GM18502 (cell line): Measurements from ENCODE around the gene SETBP1.

Source experiments
- ATAC-seq: cut with Tn5 transposase; IDR thresholded peaks from one replicate; pipeline ENCODE4 v1.9.1; 2021; ENCODE audit warnings: mild to moderate bottlenecking; ENCODE audit not compliant: unreplicated experiment, poor library complexity

The SETBP1 gene

DNA sequence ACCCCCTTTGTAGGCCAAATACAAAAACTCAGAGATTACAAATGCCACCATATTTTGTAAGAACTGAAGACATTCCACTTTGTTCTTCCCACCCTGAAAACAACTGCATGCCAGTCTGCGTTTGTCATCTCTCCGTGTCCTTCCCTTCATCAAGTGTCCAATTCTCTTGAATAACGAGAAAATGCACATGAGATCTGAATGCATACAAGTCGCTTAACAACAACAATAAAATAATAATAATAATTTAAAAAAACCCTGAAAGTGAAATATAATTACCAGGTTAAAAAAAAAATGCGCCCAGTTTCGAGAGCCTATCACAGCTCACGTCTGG, 2.0 kb upstream of the SETBP1 start:
- ATAC-seq, result no peak

DNA sequence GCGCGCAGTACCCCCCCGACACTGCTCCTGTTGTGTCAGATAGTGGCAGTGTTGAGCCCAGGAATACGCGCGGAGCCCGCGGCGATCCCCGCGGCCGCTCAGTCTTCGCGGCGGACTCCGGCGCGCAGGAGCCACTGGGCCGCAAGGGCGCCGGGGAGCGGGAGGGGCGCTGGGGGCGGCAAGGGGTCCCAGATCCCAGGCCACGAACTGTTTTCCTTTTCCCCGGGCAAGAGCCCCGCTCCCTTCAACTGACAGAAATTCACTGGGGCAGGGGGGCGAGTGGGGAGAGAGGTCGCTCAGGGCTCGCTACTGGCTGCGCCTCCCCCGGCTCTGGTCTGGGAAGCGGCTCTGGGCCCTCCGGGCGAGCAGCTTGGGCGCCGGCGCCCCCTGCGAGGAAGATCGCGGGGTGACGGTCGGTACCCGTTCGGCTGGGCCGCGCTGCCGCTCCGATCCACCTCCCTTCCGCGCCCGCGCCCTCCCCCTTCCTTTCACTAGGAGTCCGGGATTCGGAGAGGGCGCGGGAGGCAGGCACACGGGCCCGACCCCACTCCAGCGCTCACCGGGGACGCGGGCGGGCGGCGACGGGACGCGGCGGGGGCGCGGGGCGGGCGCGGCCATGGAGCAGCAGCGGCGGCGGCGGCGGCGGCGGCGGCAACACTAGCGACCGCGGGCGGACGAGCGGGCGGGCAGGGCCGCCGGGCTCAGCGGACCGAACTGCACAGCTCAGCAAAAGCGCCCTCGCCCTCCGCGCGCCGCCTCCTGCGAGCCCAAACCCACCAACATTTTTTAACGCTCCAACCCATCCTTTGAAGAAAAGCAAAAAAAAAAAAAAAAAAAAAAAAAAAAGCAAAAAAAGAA, 1.4 kb upstream of the SETBP1 start:
- ATAC-seq, result peak; percentile 88

DNA sequence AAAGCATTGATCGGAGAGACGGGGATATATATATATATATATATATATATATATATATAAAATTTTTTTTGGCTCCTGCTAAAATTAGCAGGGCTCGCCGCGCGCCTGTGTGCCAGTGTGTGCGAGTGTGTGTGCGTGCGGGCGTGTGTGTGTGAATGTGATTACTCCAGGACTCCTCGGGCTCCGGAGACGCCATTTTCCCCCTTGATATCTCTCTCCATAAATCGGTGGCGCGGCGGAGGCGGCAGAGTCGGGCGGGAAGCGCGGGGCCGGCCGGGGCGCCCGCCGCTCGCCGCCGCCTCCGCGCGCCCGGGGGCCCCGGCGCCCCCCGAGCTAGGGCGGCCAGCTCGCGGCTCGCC, 795 bp upstream of the SETBP1 start:
- peak; percentile 14 for ATAC-seq

DNA sequence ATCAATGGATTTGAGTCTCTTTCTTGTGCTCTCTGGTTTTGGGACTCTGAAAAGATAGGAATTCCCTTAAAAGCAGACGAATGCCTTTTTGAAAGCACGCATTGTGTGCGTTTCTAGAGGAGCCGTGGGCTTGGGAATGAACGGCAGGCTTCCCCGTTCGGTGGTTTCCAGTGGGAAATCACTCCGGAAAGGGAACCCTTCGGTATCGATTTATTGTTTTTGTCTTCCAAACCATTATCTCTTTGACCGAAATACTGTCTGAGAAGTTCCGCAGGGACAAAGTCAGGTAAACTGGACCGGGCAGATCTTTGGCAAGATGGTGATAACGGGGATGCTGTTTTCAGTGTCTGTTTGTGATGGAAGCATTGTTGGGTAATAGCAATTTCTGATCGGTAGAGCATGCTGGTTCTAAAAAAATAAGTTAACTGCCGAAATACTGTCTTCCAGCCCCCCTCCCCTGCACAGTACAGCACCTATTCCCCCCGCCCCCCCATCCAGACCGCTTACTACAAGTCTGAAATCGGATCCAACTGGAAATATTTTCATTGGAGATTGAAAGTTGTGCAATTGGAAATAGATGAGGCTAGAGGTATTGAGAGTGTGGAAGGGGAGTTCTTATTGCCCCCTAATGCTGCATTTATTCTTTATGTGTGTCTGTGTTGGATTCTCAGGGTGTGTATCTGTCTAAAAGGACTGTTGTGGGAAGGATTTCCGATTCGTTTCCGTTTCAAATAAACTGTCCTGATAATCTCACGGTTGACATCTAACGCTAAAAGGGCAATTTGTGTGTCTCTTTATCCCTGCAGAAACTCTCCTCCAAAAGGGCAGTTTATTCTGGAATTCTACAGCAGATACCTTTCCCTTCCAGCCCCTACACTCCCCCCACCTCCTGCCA, 635 bp downstream of the SETBP1 start:
- no peak for ATAC-seq

DNA sequence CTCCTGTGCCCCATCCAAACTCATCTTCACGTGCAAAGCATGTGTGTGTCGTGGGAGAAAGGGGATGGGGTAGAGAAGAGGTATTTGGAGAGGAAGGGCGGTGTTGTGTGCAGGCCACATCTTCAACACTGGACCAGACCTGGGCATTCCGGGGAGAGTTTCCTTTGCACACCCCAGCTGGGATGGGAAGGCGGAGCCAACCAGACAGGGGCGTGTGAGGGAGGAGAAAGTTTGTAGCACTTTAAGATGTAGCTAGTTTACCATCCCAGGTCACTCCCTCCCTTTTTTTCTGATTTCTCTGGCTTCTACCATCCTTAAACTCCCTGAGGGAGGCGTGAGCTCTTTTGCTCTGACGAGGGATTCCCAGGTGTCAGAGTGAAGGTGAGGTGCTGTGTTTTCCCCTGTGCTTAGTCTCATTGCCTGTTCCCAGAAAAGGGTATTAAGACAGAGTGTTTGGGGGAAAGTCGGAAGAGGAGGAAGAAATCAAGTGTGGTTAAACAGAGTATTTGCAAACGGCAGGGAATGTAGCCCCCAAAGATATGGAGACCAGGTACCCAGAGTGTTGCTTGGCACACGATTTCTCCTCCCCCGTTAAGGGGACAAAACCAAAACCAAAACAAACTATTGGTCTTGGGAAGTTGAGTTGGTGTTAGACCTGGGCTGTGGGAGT, 1.6 kb downstream of the SETBP1 start:
- ATAC-seq, result no peak

DNA sequence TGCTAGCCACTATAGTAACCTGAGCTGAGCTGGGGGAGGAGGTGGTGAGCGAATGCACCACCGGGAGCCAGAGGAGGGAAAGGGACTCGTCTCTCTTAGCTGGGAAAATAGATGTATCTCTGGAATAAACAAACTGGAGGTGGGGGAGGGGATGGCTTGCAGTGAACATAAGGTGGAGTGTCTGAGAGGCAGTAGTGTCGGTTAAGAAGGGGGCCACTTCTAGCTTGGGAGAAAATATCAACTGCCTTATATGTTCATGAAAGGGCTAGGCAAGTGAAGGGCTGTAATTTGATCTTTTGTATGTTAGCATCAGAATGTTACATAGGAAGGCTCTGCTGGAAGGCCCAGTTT, 2.2 kb downstream of the SETBP1 start:
- no peak for ATAC-seq

DNA sequence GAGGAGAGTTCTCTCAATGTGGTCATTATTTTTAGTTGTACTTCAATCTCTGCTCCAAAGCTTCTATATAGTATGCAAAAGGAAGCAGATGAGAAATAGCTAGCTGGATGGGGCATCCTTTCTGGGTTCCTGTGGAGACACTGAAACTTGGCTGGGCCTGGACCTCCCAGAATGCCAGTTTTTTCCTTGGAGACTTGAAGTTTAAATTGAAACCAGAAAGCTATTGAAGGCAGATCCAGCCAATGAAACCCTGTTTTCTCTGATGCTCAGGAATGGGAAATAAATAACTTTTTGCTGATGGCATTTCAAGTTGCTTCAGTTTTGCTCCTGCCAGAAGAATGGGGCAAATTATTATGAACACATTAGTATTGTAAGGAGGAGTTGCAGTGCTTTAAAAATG, 2.9 kb downstream of the SETBP1 start:
- ATAC-seq, result no peak

DNA sequence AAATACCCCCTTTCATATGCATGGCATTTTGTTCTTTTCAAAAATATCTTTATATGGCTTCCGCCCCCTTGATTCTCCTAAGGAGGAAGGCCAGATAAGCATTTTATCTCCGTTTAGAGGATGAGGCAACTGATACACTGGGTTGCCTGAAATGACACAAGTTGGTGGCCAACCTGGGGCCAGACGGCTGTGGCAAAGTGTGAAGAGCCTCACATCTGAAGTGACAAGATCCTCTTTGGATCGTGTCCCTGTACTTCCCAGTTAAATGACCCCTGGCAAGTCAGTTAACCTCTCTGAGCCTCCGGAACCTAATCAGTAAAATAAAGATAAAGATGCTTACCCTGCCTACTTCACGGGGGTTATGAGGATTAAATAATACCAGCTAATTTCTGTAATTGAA, 4.6 kb downstream of the SETBP1 start:
- no peak for ATAC-seq

DNA sequence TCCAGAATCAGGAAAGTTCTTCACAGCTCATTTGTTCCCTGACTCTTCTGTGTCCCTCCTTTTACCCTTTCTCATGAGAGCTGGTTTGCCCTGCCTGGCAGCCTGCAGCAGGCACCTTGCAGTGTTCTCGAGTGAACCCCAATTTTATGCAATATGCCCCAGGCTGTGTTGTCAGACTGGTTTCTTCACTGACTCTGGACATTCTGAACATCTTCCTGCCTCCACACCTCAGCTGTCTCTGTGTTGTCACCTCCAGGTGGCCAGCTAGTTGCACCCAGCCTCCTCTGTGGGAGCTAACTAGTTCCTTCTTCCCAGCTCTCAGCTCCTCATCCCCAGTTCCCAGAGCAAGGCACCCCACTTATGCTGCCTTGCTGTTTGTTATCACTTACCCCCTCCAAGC, 5.5 kb downstream of the SETBP1 start:
- no peak for ATAC-seq

DNA sequence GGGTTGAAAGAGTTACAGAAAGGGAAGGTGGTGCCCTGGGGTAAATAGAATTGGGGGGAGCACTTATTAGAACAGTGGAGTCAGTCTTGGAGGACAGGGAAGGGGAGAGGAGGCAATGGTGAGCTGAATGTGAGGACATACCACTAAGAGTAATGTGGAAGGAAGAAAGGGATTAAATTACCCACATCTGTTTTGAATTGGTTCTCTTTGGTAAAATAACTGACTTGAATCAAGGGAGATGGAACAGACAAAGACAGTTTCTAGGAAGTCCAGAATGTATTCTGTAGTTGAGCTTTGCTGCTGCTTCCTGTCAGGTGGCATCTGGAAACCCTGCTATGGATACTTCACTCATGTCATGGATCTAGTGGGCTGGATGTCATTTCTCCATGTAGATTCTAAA, 6.7 kb downstream of the SETBP1 start:
- ATAC-seq, result no peak

DNA sequence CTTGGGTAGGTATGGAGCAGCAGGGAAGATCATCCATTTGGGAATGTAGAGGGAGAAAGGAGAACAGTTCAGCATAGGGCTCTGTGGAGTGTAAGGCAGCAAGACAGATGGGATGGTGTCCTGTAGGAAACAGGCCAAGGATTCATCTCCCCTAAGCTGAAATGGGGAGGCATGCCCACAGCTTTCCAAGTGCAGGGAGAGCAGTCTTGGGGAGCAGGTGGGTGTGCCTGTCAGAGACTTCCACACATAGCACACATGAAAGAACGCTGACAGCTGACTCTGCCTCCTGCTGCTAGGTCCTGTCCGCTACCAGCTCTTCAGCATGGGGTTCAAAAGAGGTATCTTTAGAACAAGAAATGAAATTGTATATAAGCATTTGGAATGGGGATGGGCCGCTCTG, 9.0 kb downstream of the SETBP1 start:
- no peak for ATAC-seq

DNA sequence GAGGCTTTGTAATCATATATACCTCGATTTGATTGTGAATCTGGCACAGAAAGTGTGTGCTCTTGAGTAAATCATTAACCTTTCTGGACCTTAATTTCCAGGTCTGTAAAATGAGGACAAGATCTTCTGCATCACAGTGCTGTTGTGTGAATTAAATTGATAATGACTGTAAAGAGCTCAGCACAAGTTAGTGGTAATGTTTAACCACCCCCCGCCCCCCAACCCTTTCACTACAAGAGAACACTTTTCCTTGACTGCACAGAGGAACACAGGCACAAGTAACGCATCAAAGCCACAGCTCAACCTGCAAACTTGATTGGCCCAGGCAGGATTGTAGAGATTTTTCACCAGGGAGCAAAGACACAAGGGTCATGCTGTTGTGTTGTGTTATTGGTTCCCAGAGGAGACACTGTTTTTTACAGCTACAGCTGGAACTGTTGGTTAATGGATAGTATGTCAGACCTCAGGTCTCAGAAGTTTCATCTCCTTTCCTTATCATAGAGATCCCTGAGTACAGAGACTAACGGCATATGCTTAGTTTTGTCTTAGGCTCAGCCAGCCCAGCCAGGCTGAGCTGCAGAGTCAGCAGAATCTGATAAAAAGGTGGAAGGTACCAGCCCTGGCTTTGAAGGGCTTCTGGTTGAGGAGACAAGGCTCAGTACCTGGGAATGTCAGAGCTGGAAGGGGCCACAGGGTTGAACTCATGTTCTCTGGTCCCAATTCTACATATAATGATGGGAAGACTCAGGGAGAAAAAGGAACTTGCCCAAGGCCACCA, 10.6 kb downstream of the SETBP1 start:
- ATAC-seq, result no peak

DNA sequence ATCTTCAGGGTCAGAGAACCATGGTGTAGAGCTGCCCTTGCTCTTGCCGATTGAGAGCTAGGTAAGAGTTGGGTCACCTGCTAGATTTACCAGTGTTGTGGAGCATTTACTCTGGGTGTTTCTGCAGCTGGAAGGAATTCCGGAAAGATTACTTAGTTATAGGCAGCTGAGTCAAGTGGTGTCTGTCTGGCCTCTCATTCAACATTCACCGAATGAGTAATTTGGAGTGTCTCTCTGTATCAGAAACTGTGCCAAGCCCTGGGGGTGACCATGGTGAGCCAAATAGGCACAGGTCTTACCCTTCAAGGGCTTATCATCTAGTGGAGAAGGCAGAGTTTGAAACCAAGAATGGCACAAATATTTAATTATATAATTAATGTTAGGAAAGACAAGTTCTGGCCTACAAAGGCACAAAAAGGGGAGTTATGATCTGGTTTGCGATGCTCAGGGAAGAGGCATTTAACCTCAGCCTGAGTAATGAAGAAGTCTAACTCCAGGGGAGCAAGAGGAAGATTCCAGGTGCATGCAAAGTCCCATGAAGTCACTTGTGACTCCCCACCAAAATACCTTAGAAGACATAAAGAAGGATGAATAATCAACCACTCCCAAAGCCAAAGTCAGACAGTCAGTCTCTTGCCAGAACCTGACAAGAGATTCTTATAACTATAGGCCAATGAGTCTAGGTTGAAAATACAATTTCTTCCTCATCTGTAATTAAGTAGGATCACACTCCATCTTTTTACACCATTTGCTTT, 12.5 kb downstream of the SETBP1 start:
- ATAC-seq, result no peak

DNA sequence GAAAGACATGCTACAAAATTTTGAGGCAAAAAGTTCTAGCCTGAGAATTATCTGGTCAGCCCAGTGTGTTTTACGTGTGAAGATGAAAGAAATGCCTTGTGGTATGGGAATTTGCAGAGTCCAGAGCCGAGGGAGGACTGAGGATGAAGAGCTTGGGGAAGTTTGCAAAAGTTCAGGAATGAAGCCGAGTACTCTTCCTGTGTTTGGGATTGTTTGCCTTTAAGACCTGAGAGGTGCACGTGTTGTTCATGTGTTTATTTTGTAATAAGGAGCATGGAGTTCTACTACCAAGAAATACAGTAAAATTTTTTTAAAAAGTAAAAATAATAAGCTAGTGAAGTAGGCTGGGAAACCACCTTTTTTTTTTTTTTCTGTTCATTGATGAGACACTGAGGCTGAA, 14.8 kb downstream of the SETBP1 start:
- no peak for ATAC-seq

DNA sequence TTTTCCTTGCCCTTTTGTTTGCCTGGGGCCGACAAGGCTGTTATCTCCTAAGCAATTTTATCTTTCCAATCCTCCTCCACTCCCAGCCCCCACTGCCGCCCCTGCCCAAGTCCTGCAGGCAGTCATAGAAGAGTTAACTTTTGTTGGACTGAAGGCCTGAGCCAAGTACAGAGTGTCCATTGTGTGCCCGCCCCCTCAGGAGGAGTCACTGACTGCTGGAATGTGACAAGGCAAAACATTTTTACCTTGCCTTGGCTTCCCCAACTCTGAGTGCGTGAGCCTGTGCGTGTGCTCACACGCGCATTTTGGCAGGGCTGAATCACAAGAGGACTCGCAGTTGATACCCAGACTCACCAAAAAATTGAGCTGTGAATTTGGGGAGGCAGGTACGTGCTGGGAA, 16.2 kb downstream of the SETBP1 start:
- no peak for ATAC-seq

DNA sequence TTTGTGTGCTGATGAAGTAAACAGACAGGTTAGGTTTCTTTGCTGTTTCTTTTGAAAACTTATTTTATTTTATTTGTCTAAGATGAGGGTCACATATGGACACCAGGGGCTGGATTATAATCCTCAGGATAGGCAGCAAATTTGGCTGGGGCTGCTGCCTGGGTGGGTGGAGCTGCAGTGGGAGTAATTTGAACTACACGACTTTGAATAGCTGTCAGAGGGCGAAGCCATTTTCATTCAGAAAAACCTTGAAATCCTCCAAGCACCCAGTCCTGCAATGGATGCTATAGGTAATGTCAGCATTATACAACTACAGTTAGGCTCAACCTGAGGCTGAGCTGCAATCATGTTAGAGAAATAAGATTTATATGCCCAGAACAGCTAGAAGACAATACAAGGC, 16.6 kb downstream of the SETBP1 start:
- no peak for ATAC-seq

DNA sequence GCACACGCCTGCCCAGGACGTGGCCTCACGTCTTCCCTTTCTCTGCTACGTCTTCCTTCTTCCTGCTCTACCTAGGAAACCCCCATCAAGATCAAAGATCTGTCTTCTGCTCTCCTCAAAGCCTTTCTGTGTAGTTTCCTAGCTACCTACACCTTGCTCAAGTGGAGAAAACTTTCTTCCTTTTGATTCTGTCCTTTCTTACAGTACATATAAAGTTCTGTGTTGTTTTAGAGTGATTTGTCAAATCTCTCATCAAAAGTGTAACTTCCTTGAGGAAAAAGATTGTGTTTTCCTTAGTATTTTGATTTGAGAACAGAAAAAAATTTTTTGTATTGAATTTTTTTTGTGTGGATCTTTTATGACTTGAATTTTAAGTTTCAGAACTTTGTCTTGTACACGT, 17.8 kb downstream of the SETBP1 start:
- no peak for ATAC-seq

DNA sequence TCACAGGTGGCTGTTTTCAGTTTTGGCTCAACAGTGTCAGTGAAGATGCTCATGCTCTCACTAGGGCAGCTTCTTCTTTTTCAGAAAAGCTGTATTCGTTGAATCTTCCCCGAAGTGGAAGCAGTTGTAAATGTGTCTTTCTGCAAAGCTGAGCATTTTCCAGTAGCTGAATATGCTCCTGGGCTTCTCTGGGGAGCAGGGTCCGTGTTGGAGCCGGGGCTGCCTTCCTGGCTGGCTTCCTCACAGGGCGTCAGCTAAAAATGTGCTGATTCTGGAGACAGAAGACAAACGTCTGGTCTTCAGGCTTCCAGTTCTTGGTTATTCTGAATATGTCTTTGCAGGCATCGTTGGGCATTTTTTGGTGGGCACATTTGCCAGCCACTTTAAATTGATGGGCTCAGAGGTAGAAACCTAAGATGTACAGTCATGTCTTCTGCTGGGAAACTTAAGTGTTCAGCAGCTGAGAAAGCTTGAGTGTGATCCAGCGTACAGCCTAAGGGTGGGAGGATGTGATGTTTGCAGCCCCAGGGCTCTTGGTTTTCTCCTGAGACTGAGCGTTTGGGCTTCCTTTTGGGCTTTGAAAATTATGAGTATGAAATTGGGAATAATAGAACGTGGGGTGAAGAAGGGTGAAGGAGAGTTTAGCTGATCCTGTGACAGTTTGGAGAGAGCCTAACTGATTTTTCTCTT, 19.0 kb downstream of the SETBP1 start:
- ATAC-seq, result no peak

DNA sequence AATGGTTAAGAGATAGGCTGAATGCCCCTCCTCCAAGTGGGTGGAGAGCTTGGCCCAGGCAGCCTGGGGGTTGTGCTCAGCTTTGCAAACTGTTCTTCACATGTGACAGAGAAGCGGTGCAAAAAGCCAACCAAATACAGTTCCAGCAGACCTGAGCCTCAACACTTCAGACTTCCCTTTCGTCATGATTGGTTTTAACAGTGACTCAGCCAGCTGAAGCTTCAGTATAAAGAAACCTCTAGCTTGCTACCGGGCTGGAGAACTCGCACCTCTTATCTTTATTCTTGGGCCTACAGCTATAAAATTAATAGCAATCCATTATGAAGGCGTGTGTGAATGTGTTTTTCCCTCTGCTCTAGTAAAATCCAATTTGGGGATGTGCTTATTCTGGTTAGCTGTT, 20.0 kb downstream of the SETBP1 start:
- no peak for ATAC-seq
